Activated naive CD4-positive, alpha-beta T cell treated with anti-CD3 and anti-CD28 coated beads, Interleukin-2, amount 10 ng/mL, durations not matched to agents 7 days and 5 days (primary cell): Measurements from ENCODE around the gene GALP.
"Not testable (repeated sequence)": the region's sequence is repeated elsewhere in the genome, so short reads cannot be mapped to it uniquely, and the experiment has no call there.

Experiments used
- CTCF ChIA-PET: fragments of 350-600 bp; sonication (Branson Sonifier 250); formaldehyde crosslinking; loops from one replicate; lab custom pipeline; 2021; ENCODE audit warnings: antibody characterized with exemption; lab: Charles Lee
- DNase-seq: peaks from one replicate; pipeline ENCODE4 v3.0.0-alpha.2; 2020
- H3K27ac Mint-ChIP-seq: one replicate; pipeline ENCODE4 v1.8.0; 2021; ENCODE audit warnings: mild to moderate bottlenecking, moderate library complexity, mixed read lengths
- H3K27me3 Mint-ChIP-seq: one replicate; pipeline ENCODE4 v1.8.0; 2021; ENCODE audit warnings: mild to moderate bottlenecking, mixed read lengths
- H3K36me3 Mint-ChIP-seq: one replicate; pipeline ENCODE4 v1.8.0; 2021; ENCODE audit warnings: mixed read lengths
- H3K4me1 Mint-ChIP-seq: one replicate; pipeline ENCODE4 v1.8.0; 2021; ENCODE audit warnings: mixed read lengths
- H3K4me3 Mint-ChIP-seq: one replicate; pipeline ENCODE4 v1.8.0; 2021; ENCODE audit warnings: mild to moderate bottlenecking, moderate library complexity, mixed read lengths
- H3K9me3 Mint-ChIP-seq: one replicate; pipeline ENCODE4 v1.8.0; 2021; ENCODE audit warnings: mixed read lengths

Gene GALP

GRCh38 chr19:56155124-56155687 lies 20.6 kb upstream of the GALP start:
- Mint-ChIP-seq H3K4me1 (peaks cover 12% of the 10 kb centered on the region), H3K36me3 (peaks cover 12% of the 10 kb centered on the region), H3K9me3 (no peaks in the 10 kb centered on the region), H3K27me3 (no peaks in the 10 kb centered on the region), H3K27ac (no peak overlapping the region), H3K4me3 (no peak overlapping the region)
- CTCF ChIA-PET: interaction anchor here (0.5 to 3.0 kb wide), 3 partner anchors 12 to 159 kb away, joined by 3 to 14 read pairs (median 6); no protein-coding TSS in a partner anchor
- no peak for DNase-seq

- DNase-seq: no peak
- Mint-ChIP-seq H3K4me3 (no peak overlapping the region), H3K27me3 (no peaks in the 10 kb centered on the region), H3K27ac (no peak overlapping the region), H3K4me1 (peaks cover 12% of the 10 kb centered on the region), H3K9me3 (no peaks in the 10 kb centered on the region), H3K36me3 (peaks cover 9% of the 10 kb centered on the region)
- CTCF ChIA-PET: interaction anchor here (3.0 kb wide), 1 partner anchor 96 kb away, joined by 14 read pairs; no protein-coding TSS in a partner anchor
Observed at GRCh38 chr19:56156768-56157167, 19.0 kb upstream of the GALP start.

GRCh38 chr19:56158170-56158757 lies 17.5 kb upstream of the GALP start:
- peaks cover 9% of the 10 kb centered on the region for H3K36me3 Mint-ChIP-seq
- no peak for DNase-seq
- H3K27me3 Mint-ChIP-seq: no peaks in the 10 kb centered on the region
- CTCF ChIA-PET: interaction anchor here (1.1 to 1.3 kb wide), 2 partner anchors 15 to 95 kb away, joined by 3 to 4 read pairs; no protein-coding TSS in a partner anchor
- no peak overlapping the region for H3K27ac Mint-ChIP-seq
- no peaks in the 10 kb centered on the region for H3K9me3 Mint-ChIP-seq
- H3K4me1 Mint-ChIP-seq: peaks cover 15% of the 10 kb centered on the region
- no peak overlapping the region for H3K4me3 Mint-ChIP-seq

- H3K4me3 Mint-ChIP-seq: no peak overlapping the region
- peaks cover 8% of the 10 kb centered on the region for H3K36me3 Mint-ChIP-seq
- peaks cover 11% of the 10 kb centered on the region for H3K4me1 Mint-ChIP-seq
- no peak overlapping the region for H3K27ac Mint-ChIP-seq
- DNase-seq: no peak
- CTCF ChIA-PET: no interaction called here
- no peaks in the 10 kb centered on the region for H3K27me3 Mint-ChIP-seq
- H3K9me3 Mint-ChIP-seq: no peaks in the 10 kb centered on the region
Observed at GRCh38 chr19:56159009-56159559, 16.7 kb upstream of the GALP start.

- peaks cover 8% of the 10 kb centered on the region for H3K36me3 Mint-ChIP-seq
- DNase-seq: no peak
- no peak overlapping the region for H3K4me3 Mint-ChIP-seq
- H3K9me3 Mint-ChIP-seq: no peaks in the 10 kb centered on the region
- no peaks in the 10 kb centered on the region for H3K27me3 Mint-ChIP-seq
- no peak overlapping the region for H3K27ac Mint-ChIP-seq
- peaks cover 14% of the 10 kb centered on the region for H3K4me1 Mint-ChIP-seq
- CTCF ChIA-PET: no interaction called here
Observed at GRCh38 chr19:56159622-56160271, 16.1 kb upstream of the GALP start.

GRCh38 chr19:56161534-56161933 lies 14.3 kb upstream of the GALP start:
- no peak overlapping the region for H3K4me3 Mint-ChIP-seq
- H3K36me3 Mint-ChIP-seq: peaks cover 8% of the 10 kb centered on the region
- no peaks in the 10 kb centered on the region for H3K27me3 Mint-ChIP-seq
- peaks cover 16% of the 10 kb centered on the region for H3K4me1 Mint-ChIP-seq
- CTCF ChIA-PET: no interaction called here
- H3K9me3 Mint-ChIP-seq: no peaks in the 10 kb centered on the region
- H3K27ac Mint-ChIP-seq: no peak overlapping the region
- no peak for DNase-seq

GRCh38 chr19:56162258-56162657 lies 13.6 kb upstream of the GALP start:
- CTCF ChIA-PET: no interaction called here
- Mint-ChIP-seq H3K9me3 (no peaks in the 10 kb centered on the region), H3K27ac (no peak overlapping the region), H3K4me3 (no peak overlapping the region), H3K4me1 (peaks cover 16% of the 10 kb centered on the region), H3K27me3 (no peaks in the 10 kb centered on the region), H3K36me3 (peaks cover 8% of the 10 kb centered on the region)
- DNase-seq: no peak

GRCh38 chr19:56163097-56163496 lies 12.7 kb upstream of the GALP start:
- Mint-ChIP-seq H3K4me1 (peaks cover 16% of the 10 kb centered on the region), H3K27me3 (no peaks in the 10 kb centered on the region), H3K27ac (no peak overlapping the region), H3K4me3 (no peak overlapping the region), H3K36me3 (peaks cover 8% of the 10 kb centered on the region), H3K9me3 (no peaks in the 10 kb centered on the region)
- CTCF ChIA-PET: no interaction called here
- DNase-seq: no peak

- CTCF ChIA-PET: interaction anchor here (1.4 kb wide), 1 partner anchor 86 kb away, joined by 3 read pairs; no protein-coding TSS in a partner anchor
- H3K27ac Mint-ChIP-seq: no peak overlapping the region
- DNase-seq: no peak
- peaks cover 10% of the 10 kb centered on the region for H3K27me3 Mint-ChIP-seq
- H3K4me3 Mint-ChIP-seq: no peak overlapping the region
- no peaks in the 10 kb centered on the region for H3K9me3 Mint-ChIP-seq
- H3K36me3 Mint-ChIP-seq: no peaks in the 10 kb centered on the region
- peaks cover 13% of the 10 kb centered on the region for H3K4me1 Mint-ChIP-seq
Observed at GRCh38 chr19:56167064-56167578, 8.7 kb upstream of the GALP start.

GRCh38 chr19:56170261-56170660 lies 5.5 kb upstream of the GALP start:
- H3K27ac Mint-ChIP-seq: no peak overlapping the region
- no peaks in the 10 kb centered on the region for H3K4me1 Mint-ChIP-seq
- CTCF ChIA-PET: interaction anchor here (1.5 kb wide), 2 partner anchors 82 to 90 kb away, joined by 4 to 5 read pairs; no protein-coding TSS in a partner anchor
- no peak for DNase-seq
- H3K36me3 Mint-ChIP-seq: no peaks in the 10 kb centered on the region
- H3K27me3 Mint-ChIP-seq: peaks cover 10% of the 10 kb centered on the region
- H3K4me3 Mint-ChIP-seq: no peak overlapping the region
- no peaks in the 10 kb centered on the region for H3K9me3 Mint-ChIP-seq

- Mint-ChIP-seq H3K36me3 (no peaks in the 10 kb centered on the region), H3K4me1 (no peaks in the 10 kb centered on the region), H3K27me3 (peaks cover 10% of the 10 kb centered on the region), H3K9me3 (no peaks in the 10 kb centered on the region), H3K27ac (no peak overlapping the region), H3K4me3 (no peak overlapping the region)
- DNase-seq: no peak
- CTCF ChIA-PET: interaction anchor here (1.1 to 1.3 kb wide), 3 partner anchors 79 to 159 kb away, joined by 3 to 5 read pairs (median 3); no protein-coding TSS in a partner anchor
Observed at GRCh38 chr19:56174086-56174485, 1.7 kb upstream of the GALP start.

GRCh38 chr19:56174550-56174949 lies 1.3 kb upstream of the GALP start:
- H3K36me3 Mint-ChIP-seq: no peaks in the 10 kb centered on the region
- CTCF ChIA-PET: interaction anchor here (1.3 kb wide), 2 partner anchors 98 to 159 kb away, joined by 3 to 5 read pairs; no protein-coding TSS in a partner anchor

GRCh38 chr19:56176310-56176709 lies 502 bp downstream of the GALP start:
- not testable (repeated sequence) for H3K27ac Mint-ChIP-seq, DNase-seq, H3K27me3 Mint-ChIP-seq, H3K4me1 Mint-ChIP-seq, H3K9me3 Mint-ChIP-seq, H3K4me3 Mint-ChIP-seq, H3K36me3 Mint-ChIP-seq
- CTCF ChIA-PET: interaction anchor here (0.6 to 1.4 kb wide), 3 partner anchors 97 to 345 kb away, joined by 3 to 4 read pairs (median 3); partner anchors contain the start of gene NLRP11

More at GRCh38 chr19:56174550-56174949, 1.3 kb upstream of the GALP start:
- peaks cover 10% of the 10 kb centered on the region for H3K27me3 Mint-ChIP-seq
- no peak for DNase-seq
- H3K4me1 Mint-ChIP-seq: no peaks in the 10 kb centered on the region
- no peak overlapping the region for H3K4me3 Mint-ChIP-seq
- H3K9me3 Mint-ChIP-seq: no peaks in the 10 kb centered on the region
- no peak overlapping the region for H3K27ac Mint-ChIP-seq

GRCh38 chr19:56176881-56177280 lies 1.1 kb downstream of the GALP start:
- Mint-ChIP-seq H3K27me3 (peaks cover 6% of the 10 kb centered on the region), H3K9me3 (no peaks in the 10 kb centered on the region), H3K36me3 (no peaks in the 10 kb centered on the region), H3K4me3 (no peak overlapping the region), H3K27ac (no peak overlapping the region), H3K4me1 (no peaks in the 10 kb centered on the region)
- no peak for DNase-seq
- CTCF ChIA-PET: interaction anchor here (0.7 kb wide), 1 partner anchor 97 kb away, joined by 3 read pairs; no protein-coding TSS in a partner anchor
